WERI-Rb-1 (cell line): ENCODE results near the gene DCST1.

ENCODE experiments used
- DNase-seq: peaks from one replicate; pipeline ENCODE4 v3.0.0-alpha.2; 2020
- H3K27ac ChIP-seq: fragments of 250-450 bp; sonication (Bioruptor Pico); 2 replicates; pipeline ENCODE4 v1.5.1; 2020; ENCODE audit warnings: mild to moderate bottlenecking, moderate library complexity
- H3K27me3 ChIP-seq: fragments of 250-450 bp; sonication (Bioruptor Pico); 2 replicates; pipeline ENCODE4 v1.5.1; 2021; ENCODE audit warnings: mild to moderate bottlenecking, low read depth, moderate library complexity; ENCODE audit not compliant: insufficient read depth, severe bottlenecking
- H3K36me3 ChIP-seq: fragments of 250-450 bp; sonication (Bioruptor Pico); 2 replicates; pipeline ENCODE4 v1.5.1; 2020; ENCODE audit warnings: mild to moderate bottlenecking, moderate library complexity
- H3K4me3 ChIP-seq: 2 replicates; pipeline ENCODE4 v1.5.1; 2011; ENCODE audit warnings: low read depth, mild to moderate bottlenecking, control low read depth, low read length
- H3K9me3 ChIP-seq: fragments of 250-450 bp; sonication (Bioruptor Pico); 2 replicates; pipeline ENCODE4 v1.5.1; 2021; ENCODE audit warnings: mild to moderate bottlenecking, moderate library complexity; ENCODE audit not compliant: severe bottlenecking
- CTCF ChIP-seq: IDR thresholded peaks from 2 replicates; pipeline ENCODE4 v1.5.1; 2011; ENCODE audit warnings: low read depth, mild to moderate bottlenecking, control low read depth, inconsistent platforms, low read length

Gene DCST1

DNA sequence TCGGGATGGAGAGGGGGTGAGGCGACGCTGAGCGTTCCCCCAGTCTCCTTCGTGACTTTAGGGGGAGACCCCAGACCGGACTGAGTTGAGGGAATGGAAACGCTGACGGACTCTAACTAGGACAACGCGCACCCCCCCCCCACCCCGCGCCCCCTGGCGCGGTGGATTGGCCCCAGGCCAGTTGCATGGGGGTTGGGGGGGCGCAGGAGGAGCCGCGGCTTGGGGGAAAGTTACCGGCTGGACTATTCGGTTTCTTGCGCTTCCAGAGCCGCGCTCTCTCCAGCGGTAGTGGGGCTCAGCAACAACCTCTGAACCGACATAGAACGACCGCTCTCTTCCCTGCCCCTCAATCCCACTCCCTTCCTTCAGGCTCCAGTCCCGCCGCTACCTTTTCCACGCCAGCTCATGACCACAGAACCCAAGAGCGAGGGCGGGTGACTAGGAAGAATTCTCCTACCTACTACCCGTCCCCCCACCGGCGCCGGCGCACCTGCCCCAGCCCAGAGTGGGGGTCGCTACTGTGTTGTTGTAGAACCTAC, 30.3 kb upstream of the DCST1 start:
- no peaks in the 10 kb centered on the region for H3K27me3 ChIP-seq
- peaks cover 17% of the 10 kb centered on the region for H3K36me3 ChIP-seq
- DNase-seq, result peak; percentile 77
- H3K4me3 ChIP-seq, result peak overlapping the region; percentile 73
- no peaks in the 10 kb centered on the region for H3K9me3 ChIP-seq
- peak overlapping the region; percentile 75 for H3K27ac ChIP-seq
- TF ChIP-seq CTCF, result no peak

DNA sequence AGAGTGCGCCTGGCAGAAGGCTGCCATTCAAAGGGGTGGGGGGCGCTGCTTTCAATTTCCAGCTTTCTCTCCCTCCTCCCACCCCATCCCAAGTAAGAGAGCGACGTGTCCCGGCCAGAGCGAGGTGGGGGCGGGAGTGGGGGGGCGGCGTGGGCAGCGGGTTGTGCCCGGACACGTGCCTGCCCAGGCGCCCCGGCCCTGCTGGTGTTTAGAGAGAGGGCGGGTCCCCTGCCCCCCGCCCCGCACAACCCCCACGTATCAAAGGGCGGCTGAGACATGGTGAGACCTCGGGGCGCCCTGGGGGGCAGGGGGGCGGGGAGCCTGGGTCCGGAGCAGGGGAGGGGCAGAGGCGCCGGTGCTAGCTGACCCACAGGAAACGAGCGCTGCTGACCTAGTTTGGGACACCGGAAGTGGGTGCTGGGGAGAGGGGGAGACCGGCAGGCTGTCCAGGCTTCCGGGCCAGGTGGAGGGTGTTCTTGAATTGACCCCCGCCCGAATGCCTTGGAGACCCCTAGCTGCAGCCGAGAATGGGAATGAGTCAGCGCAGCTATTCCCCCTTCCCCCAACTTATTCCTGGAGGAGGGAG, 29.8 kb upstream of the DCST1 start:
- H3K9me3 ChIP-seq, result no peaks in the 10 kb centered on the region
- peak overlapping the region; percentile 75 for H3K27ac ChIP-seq
- peak; percentile 92 for DNase-seq
- no peaks in the 10 kb centered on the region for H3K27me3 ChIP-seq
- peaks cover 17% of the 10 kb centered on the region for H3K36me3 ChIP-seq
- peak overlapping the region; percentile 73 for H3K4me3 ChIP-seq
- TF ChIP-seq CTCF, result no peak

- DNase-seq, result peak; percentile 36
- Histone ChIP-seq H3K36me3 (peaks cover 17% of the 10 kb centered on the region), H3K9me3 (no peaks in the 10 kb centered on the region), H3K27ac (peak overlapping the region; percentile 75), H3K4me3 (peak overlapping the region; percentile 73), H3K27me3 (no peaks in the 10 kb centered on the region)
- TF ChIP-seq CTCF, result no peak
Measured at GRCh38 chr1:155004352-155005075, 29.1 kb upstream of the DCST1 start.

DNA sequence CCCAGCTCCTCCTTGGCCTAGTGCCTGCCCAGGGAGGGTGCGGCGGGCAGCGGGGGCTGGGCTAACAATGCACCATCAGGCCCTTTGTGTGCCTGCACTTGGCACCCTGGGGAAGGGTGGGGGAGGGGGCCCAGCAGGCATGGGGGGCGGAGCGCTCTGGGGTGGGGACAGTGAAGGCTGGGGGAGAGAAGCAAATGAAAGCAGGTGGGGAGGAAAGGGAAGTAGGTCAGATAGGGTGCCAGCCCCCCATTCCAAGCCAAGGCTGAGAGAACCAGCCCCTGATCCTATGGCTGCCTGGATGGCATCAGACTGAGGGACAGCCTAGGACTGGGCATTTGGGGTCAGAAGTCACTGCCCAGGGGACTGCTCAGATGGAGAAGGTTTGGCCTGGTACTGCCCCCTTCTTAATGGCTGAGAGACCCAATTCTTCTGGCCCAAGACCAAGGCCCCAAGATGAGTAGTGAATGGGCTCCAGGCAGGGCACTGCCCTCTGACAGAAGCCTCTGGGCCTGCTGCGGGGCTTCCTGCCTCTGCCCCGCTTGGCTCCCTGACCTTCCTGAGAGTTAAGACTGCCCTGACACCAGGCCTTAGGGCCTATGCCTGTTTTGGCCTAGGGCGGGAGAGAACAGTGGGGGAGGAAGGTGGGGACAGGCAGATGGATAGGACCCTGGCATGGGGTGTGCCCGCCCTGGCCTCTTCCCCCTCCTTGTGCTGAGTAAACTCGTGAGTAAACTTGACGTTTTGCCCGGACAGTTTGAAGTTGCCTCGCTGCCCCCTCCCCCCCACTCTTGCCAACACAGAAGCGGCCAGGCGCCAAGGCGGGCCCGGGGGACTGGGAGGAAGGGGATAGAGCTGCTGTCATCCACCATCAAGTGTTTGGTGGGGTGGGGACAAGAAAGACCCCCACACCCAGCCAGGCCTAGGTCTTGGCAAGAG, 28.3 kb upstream of the DCST1 start:
- Histone ChIP-seq H3K9me3 (no peaks in the 10 kb centered on the region), H3K27ac (peak overlapping the region; percentile 75), H3K36me3 (peaks cover 17% of the 10 kb centered on the region), H3K4me3 (no peak overlapping the region), H3K27me3 (no peaks in the 10 kb centered on the region)
- no peak for TF ChIP-seq CTCF
- no peak for DNase-seq

DNA sequence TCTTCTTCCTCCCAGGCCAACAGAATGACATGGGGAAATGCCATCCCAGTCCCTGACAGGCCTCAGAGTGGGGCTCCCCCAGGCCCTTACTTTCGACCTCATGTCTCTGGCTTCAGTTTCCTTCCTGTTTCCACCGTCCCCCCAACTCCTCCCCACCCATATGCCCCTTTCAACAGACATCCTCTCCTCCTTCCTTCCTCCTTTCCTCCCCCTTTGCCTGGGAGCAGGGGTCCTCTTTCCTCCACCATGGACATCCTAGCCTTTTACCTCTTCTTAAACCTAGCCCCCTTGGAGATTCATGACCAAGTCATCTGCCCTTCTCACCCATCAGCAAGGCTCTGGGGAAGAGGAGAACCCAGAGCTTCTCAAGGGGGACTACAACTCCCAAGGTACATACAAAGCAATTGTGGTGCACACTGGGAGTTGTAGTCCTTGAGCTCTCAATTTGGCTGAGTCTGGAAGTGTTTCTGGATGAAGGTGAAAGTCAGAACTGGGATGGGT, 27.0 kb upstream of the DCST1 start:
- Histone ChIP-seq H3K9me3 (no peaks in the 10 kb centered on the region), H3K36me3 (peaks cover 17% of the 10 kb centered on the region), H3K27me3 (no peaks in the 10 kb centered on the region), H3K27ac (no peak overlapping the region), H3K4me3 (no peak overlapping the region)
- DNase-seq, result peak; percentile 51
- no peak for TF ChIP-seq CTCF
